ENCODE measurements around the gene NLRP14.

The NLRP14 gene

DNA sequence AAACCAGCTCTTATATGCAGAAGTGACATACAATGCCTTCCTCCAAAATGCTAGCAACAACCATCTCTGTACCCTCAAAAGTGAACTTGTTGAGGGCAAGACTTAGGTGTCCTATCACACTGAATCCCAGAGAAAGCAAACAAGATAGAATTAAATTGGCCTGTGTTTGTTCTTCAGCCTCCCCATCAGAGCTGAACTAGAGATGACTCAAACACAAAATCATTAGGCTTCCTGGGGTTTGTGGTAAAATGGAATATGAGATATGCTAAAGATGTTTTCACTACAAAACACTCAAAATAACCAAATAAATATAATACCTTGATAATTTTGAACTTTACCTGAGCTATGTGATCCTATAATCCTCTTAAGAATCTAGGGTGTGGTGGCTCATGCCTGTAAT, 31.8 kb upstream of the NLRP14 start:
- TF ChIP-seq YY1 (IDR thresholded peaks at IDR 0.05; ENCODE audit: low read depth) (no peak), RAD21 (IDR thresholded peaks at IDR 0.05; ENCODE audit: low read depth) (no peak), FOXM1 (IDR thresholded peaks at IDR 0.05; ENCODE audit: borderline replicate concordance, low read depth) (no peak), TAF1 (IDR thresholded peaks at IDR 0.05; ENCODE audit: low read depth) (no peak), TEAD4 (IDR thresholded peaks at IDR 0.05) (no peak), ZBTB7A (IDR thresholded peaks at IDR 0.05; ENCODE audit: low read depth) (no peak), CREB1 (IDR thresholded peaks at IDR 0.05; ENCODE audit: low read depth) (no peak), CEBPB (IDR thresholded peaks at IDR 0.05) (no peak), EGR1 (IDR thresholded peaks at IDR 0.05) (no peak), EP300 (IDR thresholded peaks at IDR 0.05; ENCODE audit: borderline replicate concordance) (no peak), TCF12 (IDR thresholded peaks at IDR 0.05; ENCODE audit: low read depth) (no peak), NFIC (IDR thresholded peaks at IDR 0.05) (no peak)
- TF ChIP-seq, protein P1, sequence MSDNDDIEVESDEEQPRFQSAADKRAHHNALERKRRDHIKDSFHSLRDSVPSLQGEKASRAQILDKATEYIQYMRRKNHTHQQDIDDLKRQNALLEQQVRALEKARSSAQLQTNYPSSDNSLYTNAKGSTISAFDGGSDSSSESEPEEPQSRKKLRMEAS (IDR thresholded peaks at IDR 0.05): no peak
- TF ChIP-seq, protein P2, sequence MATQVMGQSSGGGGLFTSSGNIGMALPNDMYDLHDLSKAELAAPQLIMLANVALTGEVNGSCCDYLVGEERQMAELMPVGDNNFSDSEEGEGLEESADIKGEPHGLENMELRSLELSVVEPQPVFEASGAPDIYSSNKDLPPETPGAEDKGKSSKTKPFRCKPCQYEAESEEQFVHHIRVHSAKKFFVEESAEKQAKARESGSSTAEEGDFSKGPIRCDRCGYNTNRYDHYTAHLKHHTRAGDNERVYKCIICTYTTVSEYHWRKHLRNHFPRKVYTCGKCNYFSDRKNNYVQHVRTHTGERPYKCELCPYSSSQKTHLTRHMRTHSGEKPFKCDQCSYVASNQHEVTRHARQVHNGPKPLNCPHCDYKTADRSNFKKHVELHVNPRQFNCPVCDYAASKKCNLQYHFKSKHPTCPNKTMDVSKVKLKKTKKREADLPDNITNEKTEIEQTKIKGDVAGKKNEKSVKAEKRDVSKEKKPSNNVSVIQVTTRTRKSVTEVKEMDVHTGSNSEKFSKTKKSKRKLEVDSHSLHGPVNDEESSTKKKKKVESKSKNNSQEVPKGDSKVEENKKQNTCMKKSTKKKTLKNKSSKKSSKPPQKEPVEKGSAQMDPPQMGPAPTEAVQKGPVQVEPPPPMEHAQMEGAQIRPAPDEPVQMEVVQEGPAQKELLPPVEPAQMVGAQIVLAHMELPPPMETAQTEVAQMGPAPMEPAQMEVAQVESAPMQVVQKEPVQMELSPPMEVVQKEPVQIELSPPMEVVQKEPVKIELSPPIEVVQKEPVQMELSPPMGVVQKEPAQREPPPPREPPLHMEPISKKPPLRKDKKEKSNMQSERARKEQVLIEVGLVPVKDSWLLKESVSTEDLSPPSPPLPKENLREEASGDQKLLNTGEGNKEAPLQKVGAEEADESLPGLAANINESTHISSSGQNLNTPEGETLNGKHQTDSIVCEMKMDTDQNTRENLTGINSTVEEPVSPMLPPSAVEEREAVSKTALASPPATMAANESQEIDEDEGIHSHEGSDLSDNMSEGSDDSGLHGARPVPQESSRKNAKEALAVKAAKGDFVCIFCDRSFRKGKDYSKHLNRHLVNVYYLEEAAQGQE (IDR thresholded peaks at IDR 0.05; ENCODE audit: low read depth): no peak

- TF ChIP-seq, protein P1 (IDR thresholded peaks at IDR 0.05): no peak
Observed at GRCh38 chr11:6991227-6991626, 29.1 kb upstream of the NLRP14 start.

DNA sequence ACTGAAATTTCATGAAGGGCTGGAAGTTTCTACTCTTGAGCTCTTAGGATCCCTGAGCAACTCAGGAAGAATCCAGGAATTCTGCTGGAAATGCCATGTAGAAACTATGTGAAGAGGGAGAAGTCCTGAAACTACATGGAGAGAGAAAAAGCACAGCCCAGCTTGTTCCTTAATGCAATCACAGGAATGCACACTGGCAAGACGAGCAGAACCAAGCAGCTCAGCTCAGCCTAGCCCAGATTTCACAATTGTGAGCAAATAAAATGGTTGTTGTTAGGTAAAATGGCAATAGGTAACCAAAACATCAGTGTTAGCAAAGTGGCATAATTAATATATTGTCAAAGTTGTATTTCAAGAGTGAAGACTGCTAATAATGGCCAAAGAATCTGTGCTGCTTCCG, 28.3 kb upstream of the NLRP14 start:
- no peak for TF ChIP-seq ZBTB7A (IDR thresholded peaks at IDR 0.05; ENCODE audit: low read depth)
- no peak for TF ChIP-seq TCF12 (IDR thresholded peaks at IDR 0.05; ENCODE audit: low read depth)
- TF ChIP-seq, protein P1 (IDR thresholded peaks at IDR 0.05): no peak
- TF ChIP-seq NFIC (IDR thresholded peaks at IDR 0.05): no peak
- TF ChIP-seq, protein P3, sequence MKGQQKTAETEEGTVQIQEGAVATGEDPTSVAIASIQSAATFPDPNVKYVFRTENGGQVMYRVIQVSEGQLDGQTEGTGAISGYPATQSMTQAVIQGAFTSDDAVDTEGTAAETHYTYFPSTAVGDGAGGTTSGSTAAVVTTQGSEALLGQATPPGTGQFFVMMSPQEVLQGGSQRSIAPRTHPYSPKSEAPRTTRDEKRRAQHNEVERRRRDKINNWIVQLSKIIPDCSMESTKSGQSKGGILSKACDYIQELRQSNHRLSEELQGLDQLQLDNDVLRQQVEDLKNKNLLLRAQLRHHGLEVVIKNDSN (IDR thresholded peaks at IDR 0.05): no peak
- TF ChIP-seq CEBPB (IDR thresholded peaks at IDR 0.05): no peak
- no peak for TF ChIP-seq YY1 (IDR thresholded peaks at IDR 0.05; ENCODE audit: low read depth)
- TF ChIP-seq EP300 (IDR thresholded peaks at IDR 0.05; ENCODE audit: borderline replicate concordance): no peak
- no peak for TF ChIP-seq TEAD4 (IDR thresholded peaks at IDR 0.05)
- no peak for TF ChIP-seq RAD21 (IDR thresholded peaks at IDR 0.05; ENCODE audit: low read depth)
- no peak for TF ChIP-seq FOXM1 (IDR thresholded peaks at IDR 0.05; ENCODE audit: borderline replicate concordance, low read depth)
- TF ChIP-seq EGR1 (IDR thresholded peaks at IDR 0.05): no peak
- TF ChIP-seq, protein P2 (IDR thresholded peaks at IDR 0.05; ENCODE audit: low read depth): no peak

GRCh38 chr11:6992457-6993417, 27.5 kb upstream of the NLRP14 start:
- TF ChIP-seq RAD21 (IDR thresholded peaks at IDR 0.05; ENCODE audit: low read depth) (no peak), EP300 (IDR thresholded peaks at IDR 0.05; ENCODE audit: borderline replicate concordance) (no peak), TCF12 (IDR thresholded peaks at IDR 0.05; ENCODE audit: low read depth) (no peak)

DNA sequence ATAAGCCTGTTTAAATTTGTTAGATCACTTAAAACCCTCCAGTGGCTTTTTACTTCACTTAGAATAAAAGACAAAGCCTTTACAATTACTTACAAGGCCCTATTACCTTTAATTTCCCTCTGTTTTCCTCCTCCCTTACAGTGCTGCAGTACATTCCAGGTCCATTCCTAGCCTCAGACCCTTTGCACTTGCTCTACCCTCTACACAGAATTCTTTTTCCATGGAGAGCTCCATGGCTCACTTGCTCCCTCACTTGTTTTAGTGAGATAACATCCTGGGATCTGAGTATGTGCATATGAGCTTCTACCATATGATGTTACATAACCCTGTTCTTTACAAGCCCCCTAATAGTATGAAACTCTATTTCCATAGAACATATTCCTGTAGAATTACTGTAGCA, 24.6 kb upstream of the NLRP14 start:
- TF ChIP-seq YY1 (IDR thresholded peaks at IDR 0.05; ENCODE audit: low read depth): no peak
- no peak for TF ChIP-seq CEBPB (IDR thresholded peaks at IDR 0.05)
- TF ChIP-seq FOXM1 (IDR thresholded peaks at IDR 0.05; ENCODE audit: borderline replicate concordance, low read depth): no peak
- TF ChIP-seq TAF1 (IDR thresholded peaks at IDR 0.05; ENCODE audit: low read depth): no peak
- TF ChIP-seq, protein P3 (IDR thresholded peaks at IDR 0.05): no peak
- no peak for TF ChIP-seq TCF12 (IDR thresholded peaks at IDR 0.05; ENCODE audit: low read depth)
- no peak for TF ChIP-seq NFIC (IDR thresholded peaks at IDR 0.05)
- TF ChIP-seq, protein P2 (IDR thresholded peaks at IDR 0.05; ENCODE audit: low read depth): no peak
- TF ChIP-seq EGR1 (IDR thresholded peaks at IDR 0.05): no peak
- no peak for TF ChIP-seq EP300 (IDR thresholded peaks at IDR 0.05; ENCODE audit: borderline replicate concordance)
- no peak for TF ChIP-seq RAD21 (IDR thresholded peaks at IDR 0.05; ENCODE audit: low read depth)
- no peak for TF ChIP-seq CREB1 (IDR thresholded peaks at IDR 0.05; ENCODE audit: low read depth)
- TF ChIP-seq, protein P1 (IDR thresholded peaks at IDR 0.05): no peak
- TF ChIP-seq ZBTB7A (IDR thresholded peaks at IDR 0.05; ENCODE audit: low read depth): no peak
- TF ChIP-seq TEAD4 (IDR thresholded peaks at IDR 0.05): no peak
